Measurements from ENCODE around the gene ZBTB44.
A peak's percentile ranks its signal among the peaks of the same experiment; 100 is the strongest.

DNA sequence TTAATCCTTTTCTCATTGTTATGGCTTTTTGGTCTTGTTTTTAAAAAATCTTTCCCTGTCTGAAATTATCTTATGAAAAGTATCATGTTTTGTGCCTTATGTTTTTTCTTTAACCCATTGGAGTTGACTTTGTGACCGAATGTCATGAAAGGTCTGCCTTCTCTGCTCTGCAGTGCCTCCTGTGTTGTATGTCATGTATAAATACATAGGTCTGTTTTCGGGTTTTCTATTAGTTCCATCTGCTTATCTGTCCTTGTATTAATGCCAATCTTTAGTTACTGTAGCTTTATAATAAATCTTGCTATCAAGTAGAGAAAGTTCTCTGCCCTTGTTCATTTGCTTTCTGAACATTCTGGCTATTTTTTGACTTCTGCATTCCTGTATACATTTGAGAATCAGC lies 73.0 kb downstream of the ZBTB44 start:
- TF ChIP-seq RAD21 (IDR thresholded peaks at IDR 0.05; ENCODE audit: low read depth) (no peak), EZH2 (IDR thresholded peaks at IDR 0.05) (no peak), EGR1 (IDR thresholded peaks at IDR 0.05; ENCODE audit: low read depth) (no peak), ZNF274 (IDR thresholded peaks at IDR 0.05; ENCODE audit: low read depth, low read length) (no peak), POLR2A (IDR thresholded peaks at IDR 0.05; ENCODE audit: borderline replicate concordance, extremely low read depth, insufficient read depth, insufficient read length) (no peak), YY1 (IDR thresholded peaks at IDR 0.05; ENCODE audit: extremely low read depth, insufficient replicate concordance, low read depth, low read length) (no peak)
- TF ChIP-seq, protein P1, sequence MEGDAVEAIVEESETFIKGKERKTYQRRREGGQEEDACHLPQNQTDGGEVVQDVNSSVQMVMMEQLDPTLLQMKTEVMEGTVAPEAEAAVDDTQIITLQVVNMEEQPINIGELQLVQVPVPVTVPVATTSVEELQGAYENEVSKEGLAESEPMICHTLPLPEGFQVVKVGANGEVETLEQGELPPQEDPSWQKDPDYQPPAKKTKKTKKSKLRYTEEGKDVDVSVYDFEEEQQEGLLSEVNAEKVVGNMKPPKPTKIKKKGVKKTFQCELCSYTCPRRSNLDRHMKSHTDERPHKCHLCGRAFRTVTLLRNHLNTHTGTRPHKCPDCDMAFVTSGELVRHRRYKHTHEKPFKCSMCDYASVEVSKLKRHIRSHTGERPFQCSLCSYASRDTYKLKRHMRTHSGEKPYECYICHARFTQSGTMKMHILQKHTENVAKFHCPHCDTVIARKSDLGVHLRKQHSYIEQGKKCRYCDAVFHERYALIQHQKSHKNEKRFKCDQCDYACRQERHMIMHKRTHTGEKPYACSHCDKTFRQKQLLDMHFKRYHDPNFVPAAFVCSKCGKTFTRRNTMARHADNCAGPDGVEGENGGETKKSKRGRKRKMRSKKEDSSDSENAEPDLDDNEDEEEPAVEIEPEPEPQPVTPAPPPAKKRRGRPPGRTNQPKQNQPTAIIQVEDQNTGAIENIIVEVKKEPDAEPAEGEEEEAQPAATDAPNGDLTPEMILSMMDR (IDR thresholded peaks at IDR 0.05 in 2 of 3, conservative IDR thresholded peaks at IDR 0.05 in 1 of 3; ENCODE audit: borderline replicate concordance in 1 of 3, insufficient read depth in 1 of 3, low read depth in 2 of 3, low read length in 2 of 3) = peak in 1 of 3 experiments; percentile 33; a peak in 1 of 6 replicates
- TF ChIP-seq, protein P2, sequence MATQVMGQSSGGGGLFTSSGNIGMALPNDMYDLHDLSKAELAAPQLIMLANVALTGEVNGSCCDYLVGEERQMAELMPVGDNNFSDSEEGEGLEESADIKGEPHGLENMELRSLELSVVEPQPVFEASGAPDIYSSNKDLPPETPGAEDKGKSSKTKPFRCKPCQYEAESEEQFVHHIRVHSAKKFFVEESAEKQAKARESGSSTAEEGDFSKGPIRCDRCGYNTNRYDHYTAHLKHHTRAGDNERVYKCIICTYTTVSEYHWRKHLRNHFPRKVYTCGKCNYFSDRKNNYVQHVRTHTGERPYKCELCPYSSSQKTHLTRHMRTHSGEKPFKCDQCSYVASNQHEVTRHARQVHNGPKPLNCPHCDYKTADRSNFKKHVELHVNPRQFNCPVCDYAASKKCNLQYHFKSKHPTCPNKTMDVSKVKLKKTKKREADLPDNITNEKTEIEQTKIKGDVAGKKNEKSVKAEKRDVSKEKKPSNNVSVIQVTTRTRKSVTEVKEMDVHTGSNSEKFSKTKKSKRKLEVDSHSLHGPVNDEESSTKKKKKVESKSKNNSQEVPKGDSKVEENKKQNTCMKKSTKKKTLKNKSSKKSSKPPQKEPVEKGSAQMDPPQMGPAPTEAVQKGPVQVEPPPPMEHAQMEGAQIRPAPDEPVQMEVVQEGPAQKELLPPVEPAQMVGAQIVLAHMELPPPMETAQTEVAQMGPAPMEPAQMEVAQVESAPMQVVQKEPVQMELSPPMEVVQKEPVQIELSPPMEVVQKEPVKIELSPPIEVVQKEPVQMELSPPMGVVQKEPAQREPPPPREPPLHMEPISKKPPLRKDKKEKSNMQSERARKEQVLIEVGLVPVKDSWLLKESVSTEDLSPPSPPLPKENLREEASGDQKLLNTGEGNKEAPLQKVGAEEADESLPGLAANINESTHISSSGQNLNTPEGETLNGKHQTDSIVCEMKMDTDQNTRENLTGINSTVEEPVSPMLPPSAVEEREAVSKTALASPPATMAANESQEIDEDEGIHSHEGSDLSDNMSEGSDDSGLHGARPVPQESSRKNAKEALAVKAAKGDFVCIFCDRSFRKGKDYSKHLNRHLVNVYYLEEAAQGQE (IDR thresholded peaks at IDR 0.05; ENCODE audit: low read depth) = no peak
